IMR-90 (cell line): ENCODE measurements around the gene NQO2. TPM values are rescaled to one million over a fixed set of nuclear protein-coding genes. Genes with fewer than 3 reads are reported as not detected.
"Not testable (repeated sequence)": the region's sequence is repeated elsewhere in the genome, so short reads cannot be mapped to it uniquely, and the experiment has no call there.

Source experiments
- ATAC-seq: fragments of 200-7000 bp; cut with Tn5 transposase; 2 replicates; pipeline ENCODE4 v1.9.1; 2020; ENCODE audit warnings: low read depth, mild to moderate bottlenecking, moderate library complexity
- BruUV-seq: library from RNA; stranded (reverse); fragments of 400-500 nt; replicated peaks from 2 replicates; lab custom pipeline; 2021; lab: Mats Ljungman, UMichigan
- CTCF ChIA-PET: fragments of 300-600 bp; formaldehyde crosslinking; extraction: SDS; loops from one replicate; lab custom pipeline; 2021; ENCODE audit warnings: antibody characterized with exemption; lab: Yijun Ruan, JAX
- POLR2A ChIA-PET: fragments of 300-600 bp; sonication (Branson Sonifier 250); formaldehyde crosslinking; loops from one replicate; lab custom pipeline; 2022; ENCODE audit warnings: antibody characterized with exemption; ENCODE audit not compliant: unreplicated experiment; lab: Charles Lee
- DNase-seq: peaks from one replicate; pipeline ENCODE4 v3.0.0; 2013
- H2AFZ ChIP-seq: replicated peaks from 2 replicates; pipeline ENCODE3; 2013; ENCODE audit warnings: low read length, mild to moderate bottlenecking; ENCODE audit not compliant: poor library complexity
- H2AK5ac ChIP-seq: 2 replicates; pipeline ENCODE4 v1.6.1; 2013; ENCODE audit warnings: low read depth, low read length, inconsistent platforms
- H2AK9ac ChIP-seq: replicated peaks from 2 replicates; pipeline ENCODE3; 2013; ENCODE audit warnings: mild to moderate bottlenecking, low read depth, low read length, moderate library complexity; ENCODE audit not compliant: poor library complexity
- H2BK120ac ChIP-seq: 2 replicates; pipeline ENCODE4 v1.6.1; 2013; ENCODE audit warnings: low read depth, low read length, inconsistent platforms
- H2BK15ac ChIP-seq: 3 replicates; pipeline ENCODE4 v1.6.1; 2013; ENCODE audit warnings: low read depth, low read length, inconsistent platforms
- H2BK20ac ChIP-seq: 2 replicates; pipeline ENCODE4 v1.6.1; 2013; ENCODE audit warnings: low read depth, mild to moderate bottlenecking, inconsistent platforms, low read length, moderate library complexity
- H2BK5ac ChIP-seq: 2 replicates; pipeline ENCODE4 v1.6.1; 2013; ENCODE audit warnings: mild to moderate bottlenecking, low read depth, low read length, inconsistent platforms; ENCODE audit not compliant: poor library complexity, severe bottlenecking
- H3K14ac ChIP-seq: replicated peaks from 2 replicates; pipeline ENCODE4 v1.6.1; 2013; ENCODE audit warnings: low read depth, low read length, inconsistent platforms
- H3K18ac ChIP-seq: 2 replicates; pipeline ENCODE4 v1.6.1; 2013; ENCODE audit warnings: low read depth, low read length, control low read depth
- H3K23ac ChIP-seq: 2 replicates; pipeline ENCODE4 v1.6.1; 2013; ENCODE audit warnings: low read depth, low read length, inconsistent platforms
- H3K27ac ChIP-seq: 2 replicates; pipeline ENCODE4 v1.5.1; 2013; ENCODE audit warnings: mild to moderate bottlenecking, control low read depth, low read length; ENCODE audit not compliant: insufficient read depth
- H3K27me3 ChIP-seq: 2 replicates; pipeline ENCODE4 v1.6.1; 2013; ENCODE audit warnings: low read length; ENCODE audit not compliant: control insufficient read depth, insufficient read depth
- H3K36me3 ChIP-seq: 2 replicates; pipeline ENCODE4 v1.6.1; 2013; ENCODE audit warnings: low read length, mixed read lengths; ENCODE audit not compliant: control insufficient read depth, insufficient read depth
- H3K4ac ChIP-seq: 2 replicates; pipeline ENCODE4 v1.6.1; 2013; ENCODE audit warnings: low read depth, low read length, inconsistent platforms
- H3K4me1 ChIP-seq: 2 replicates; pipeline ENCODE4 v1.6.1; 2013; ENCODE audit warnings: low read length, mixed read lengths; ENCODE audit not compliant: control insufficient read depth, insufficient read depth
- H3K4me2 ChIP-seq: 2 replicates; pipeline ENCODE4 v1.6.1; 2013; ENCODE audit warnings: low read depth, mild to moderate bottlenecking, control low read depth, low read length, moderate library complexity
- H3K4me3 ChIP-seq: 2 replicates; pipeline ENCODE4 v1.5.1; 2013; ENCODE audit warnings: low read depth, mild to moderate bottlenecking, control low read depth, low read length, moderate library complexity; ENCODE audit not compliant: insufficient read depth
- H3K56ac ChIP-seq: 2 replicates; pipeline ENCODE4 v1.6.1; 2013; ENCODE audit warnings: low read length, inconsistent platforms; ENCODE audit not compliant: insufficient read depth; ENCODE audit errors: extremely low read depth
- H3K79me1 ChIP-seq, 2 experiments: 2 replicates each; pipeline ENCODE4 v1.6.1; 2013; ENCODE audit warnings: low read length in 2 of 2, inconsistent platforms in 1 of 2, low read depth in 1 of 2
- H3K9ac ChIP-seq: 2 replicates; pipeline ENCODE4 v1.6.1; 2013; ENCODE audit warnings: low read depth, low read length, control low read depth
- H3K9me1 ChIP-seq: 2 replicates; pipeline ENCODE4 v1.6.1; 2013; ENCODE audit warnings: low read length, inconsistent platforms; ENCODE audit not compliant: insufficient read depth
- H3K9me3 ChIP-seq: 2 replicates; pipeline ENCODE4 v1.6.1; 2013; ENCODE audit warnings: low read length; ENCODE audit not compliant: control insufficient read depth, insufficient read depth
- H4K20me1 ChIP-seq: 2 replicates; pipeline ENCODE4 v1.6.1; 2013; ENCODE audit warnings: low read length, inconsistent platforms; ENCODE audit not compliant: insufficient read depth
- H4K5ac ChIP-seq: 2 replicates; pipeline ENCODE4 v1.6.1; 2013; ENCODE audit warnings: mild to moderate bottlenecking, low read depth, low read length, control low read depth
- H4K8ac ChIP-seq, 2 experiments: 2 replicates each; pipeline ENCODE4 v1.6.1; 2013; ENCODE audit warnings: low read depth in 2 of 2, low read length in 2 of 2, control low read depth in 1 of 2, inconsistent platforms in 1 of 2
- H4K91ac ChIP-seq: 2 replicates; pipeline ENCODE4 v1.6.1; 2013; ENCODE audit warnings: low read depth, low read length, inconsistent platforms; ENCODE audit not compliant: insufficient read depth
- WGBS, 2 experiments: methylation state at CpG; one replicate each; pipeline versions ENCODE4 v1.1.5 to v1.1.7; 2013; ENCODE audit warnings: missing lambda C conversion rate in 2 of 2; ENCODE audit not compliant: insufficient read length in 1 of 2; ENCODE audit errors: extremely low coverage in 2 of 2; 5-methylcytosine and 5-hydroxymethylcytosine counted together
- dilution Hi-C: fragments of 300-500 bp; cut with HindIII; formaldehyde crosslinking; loops from one replicate; pipeline ENCODE4 v1.14.3; 2018; ENCODE audit warnings: low sequenced_read_pairs; ENCODE audit not compliant: unreplicated experiment
- in situ Hi-C: fragments of 300-500 bp; cut with MboI; formaldehyde crosslinking; loops from 3 replicates; pipeline ENCODE4 v1.14.3; 2019; ENCODE audit warnings: low sequenced_read_pairs, inconsistent platforms, mixed read lengths
- intact Hi-C: fragments of 100-400 bp; cut with micrococcal nuclease; formaldehyde crosslinking; loops from 2 replicates; pipeline ENCODE4 v1.10.0; 2022
- polyA plus RNA-seq, 3 experiments: library from polyadenylated mRNA; depleted of rRNA; stranded (reverse); fragments of >200 nt; gene quantifications; 2 replicates each; pipeline ENCODE4 v1.2.3, GENCODE V29; 2012; ENCODE audit warnings: low replicate concordance in 1 of 3
- total RNA-seq: library from RNA; depleted of rRNA; stranded (reverse); fragments of >200 nt; gene quantifications from 2 replicates; pipeline ENCODE4 v1.2.3, GENCODE V29; 2012

The NQO2 gene
- total and polyA plus RNA-seq, 2 of the 4 experiments (the other 2 are of a cell fraction), result 42.5 to 72.1 TPM

- H3K79me1 ChIP-seq, H2AFZ ChIP-seq, H2BK20ac ChIP-seq, H3K4me1 ChIP-seq, H2BK15ac ChIP-seq, CTCF ChIA-PET, H3K4me3 ChIP-seq, H3K56ac ChIP-seq, H2BK120ac ChIP-seq, H2BK5ac ChIP-seq, dilution Hi-C loops, H4K8ac ChIP-seq, H3K9me3 ChIP-seq, H3K4ac ChIP-seq, H3K14ac ChIP-seq, intact Hi-C loops, H3K18ac ChIP-seq, H2AK9ac ChIP-seq, BruUV-seq, H3K4me2 ChIP-seq, H3K36me3 ChIP-seq, H2AK5ac ChIP-seq, H3K9me1 ChIP-seq, H4K20me1 ChIP-seq, POLR2A ChIA-PET, H4K5ac ChIP-seq, H3K9ac ChIP-seq, DNase-seq, ATAC-seq, H3K27ac ChIP-seq, H4K91ac ChIP-seq: not testable (repeated sequence)
- 0 out of 2 replicates have a peak overlapping the region, but pooled peaks have one; percentile 16 for H3K23ac ChIP-seq
- WGBS, 2 experiments, result 81% methylated on average over 3 of the region's 4 CpGs; no CpG with 5 or more reads in 1 of the 2 experiments
- in situ Hi-C loops, result loop anchor here (5.0 kb wide), 1 partner anchor 36 kb away; no protein-coding TSS in a partner anchor
- H3K27me3 ChIP-seq, result peaks cover 16% of the 10 kb centered on the region
Observed at GRCh38 chr6:3048009-3048408, 48.3 kb downstream of the NQO2 start.
